Inflammatory macrophage (primary cell): Measurements from ENCODE around the gene RNF111.
A peak's percentile ranks its signal among the peaks of the same experiment; 100 is the strongest.
"Not testable (repeated sequence)": the region's sequence is repeated elsewhere in the genome, so short reads cannot be mapped to it uniquely, and the experiment has no call there.

Experiments used
- DNase-seq, 2 donors: peaks; one replicate each; pipeline ENCODE4 v3.0.0-alpha.2; 2020 to 2022
- total RNA-seq, 18 experiments: gene quantifications; one replicate each; lab custom pipeline; 2026; ENCODE audit warnings: mixed read lengths in 6 of 18, inconsistent platforms in 2 of 18; lab: John Stamatoyannopoulos, UW

RNF111 gene
- total RNA-seq: 22.5 to 95.7 (median 42.0) reads per million in 18 experiments

DNA sequence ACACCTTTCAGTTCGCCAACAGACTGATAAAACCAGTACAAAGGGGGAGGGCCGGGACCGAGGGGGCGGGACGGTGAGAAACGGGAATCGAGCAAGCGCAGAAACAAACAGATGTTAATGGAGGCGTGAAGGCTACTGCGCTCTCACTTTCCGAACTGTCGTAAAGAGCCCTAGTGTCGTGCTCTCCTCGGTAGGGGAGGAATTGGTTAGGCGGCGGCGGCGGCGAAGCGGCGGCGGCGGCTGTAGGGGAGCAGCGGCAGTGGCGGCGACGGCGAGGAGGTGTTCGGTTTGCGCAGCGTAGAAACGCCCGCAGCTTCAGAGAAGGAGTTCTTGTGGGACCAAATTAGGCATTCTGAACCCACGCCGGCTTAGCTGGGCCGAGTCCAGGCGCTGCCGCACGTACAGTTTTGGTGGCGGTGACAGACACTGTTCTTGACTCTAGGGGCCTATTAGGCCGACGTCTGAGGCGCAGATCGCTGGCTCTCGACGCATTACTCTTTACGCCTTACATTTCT is at the start of gene RNF111:
RNF111 (plus strand) TSS at position 173 of the 515 bp plus-strand sequence. CDS start 43,160 bp downstream, outside the sequence.
- DNase-seq: peak; percentile 96

DNA sequence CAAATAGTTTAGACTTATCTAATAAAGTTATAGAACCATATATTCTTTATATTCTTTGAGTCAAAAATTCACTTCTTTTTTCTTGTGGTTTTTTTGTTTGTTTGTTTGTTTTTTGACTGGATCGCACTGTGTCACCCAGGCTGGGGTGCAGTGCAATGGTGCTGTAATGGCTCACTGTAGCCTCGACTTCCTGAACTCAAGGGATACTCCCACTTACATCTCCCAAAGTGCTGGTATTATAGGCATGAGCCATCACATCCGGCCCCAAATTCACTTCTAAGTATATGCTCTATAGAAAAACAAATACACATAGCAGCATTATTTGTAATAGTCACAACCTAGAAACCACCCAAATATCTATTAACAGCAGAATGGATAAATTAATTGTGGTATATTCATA is 40.3 kb upstream of the RNF111 start:
- peak in 1 of 2 donors; percentile 26 for DNase-seq

DNA sequence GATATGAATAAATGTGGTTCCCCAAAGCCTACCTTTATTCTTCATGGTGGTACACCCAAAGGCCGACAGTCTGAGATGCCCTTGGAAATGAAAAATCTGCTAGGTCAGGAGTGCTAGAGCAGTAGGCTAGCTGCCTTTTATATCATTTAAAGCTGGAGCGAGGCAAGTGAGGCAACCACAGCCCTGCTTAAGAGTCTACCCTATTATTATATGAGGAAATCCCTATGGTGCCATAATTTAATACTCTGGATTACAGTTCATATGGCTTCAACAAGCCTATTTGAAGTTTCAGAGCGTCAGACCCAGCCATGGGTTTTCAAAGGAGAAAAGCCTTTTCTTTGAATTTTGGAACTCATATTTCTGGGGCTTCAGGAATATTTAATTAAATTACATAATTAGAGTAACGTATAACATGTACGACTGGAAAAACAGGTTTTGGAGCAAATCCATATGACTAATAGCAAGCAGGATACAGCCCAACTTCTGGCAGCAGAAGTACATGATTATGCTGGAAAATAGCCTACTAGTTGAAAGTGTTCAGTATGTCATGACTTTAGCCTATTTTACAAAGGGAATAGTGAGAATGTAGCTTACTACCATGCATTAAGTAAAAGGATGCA is 36.0 kb upstream of the RNF111 start:
- DNase-seq: no peak

DNA sequence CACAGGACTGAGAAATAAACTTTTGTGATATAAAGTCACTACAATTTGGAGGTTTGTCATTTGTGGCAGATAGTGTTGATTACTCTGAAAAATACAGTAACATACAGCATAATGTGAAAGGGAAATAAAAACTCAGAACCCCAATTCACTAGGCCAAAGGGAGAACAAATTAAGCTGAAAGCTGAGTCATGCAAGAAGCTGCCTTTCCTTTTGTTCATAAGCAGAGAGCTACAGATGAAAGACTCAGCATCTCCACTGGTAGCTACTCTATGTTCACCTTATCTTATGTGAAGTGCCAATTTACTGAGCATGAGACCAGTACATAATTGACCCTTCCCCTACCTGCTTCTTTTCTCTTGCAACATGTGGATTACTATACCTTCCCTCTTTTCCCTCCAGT is 34.7 kb upstream of the RNF111 start:
- no peak for DNase-seq

DNA sequence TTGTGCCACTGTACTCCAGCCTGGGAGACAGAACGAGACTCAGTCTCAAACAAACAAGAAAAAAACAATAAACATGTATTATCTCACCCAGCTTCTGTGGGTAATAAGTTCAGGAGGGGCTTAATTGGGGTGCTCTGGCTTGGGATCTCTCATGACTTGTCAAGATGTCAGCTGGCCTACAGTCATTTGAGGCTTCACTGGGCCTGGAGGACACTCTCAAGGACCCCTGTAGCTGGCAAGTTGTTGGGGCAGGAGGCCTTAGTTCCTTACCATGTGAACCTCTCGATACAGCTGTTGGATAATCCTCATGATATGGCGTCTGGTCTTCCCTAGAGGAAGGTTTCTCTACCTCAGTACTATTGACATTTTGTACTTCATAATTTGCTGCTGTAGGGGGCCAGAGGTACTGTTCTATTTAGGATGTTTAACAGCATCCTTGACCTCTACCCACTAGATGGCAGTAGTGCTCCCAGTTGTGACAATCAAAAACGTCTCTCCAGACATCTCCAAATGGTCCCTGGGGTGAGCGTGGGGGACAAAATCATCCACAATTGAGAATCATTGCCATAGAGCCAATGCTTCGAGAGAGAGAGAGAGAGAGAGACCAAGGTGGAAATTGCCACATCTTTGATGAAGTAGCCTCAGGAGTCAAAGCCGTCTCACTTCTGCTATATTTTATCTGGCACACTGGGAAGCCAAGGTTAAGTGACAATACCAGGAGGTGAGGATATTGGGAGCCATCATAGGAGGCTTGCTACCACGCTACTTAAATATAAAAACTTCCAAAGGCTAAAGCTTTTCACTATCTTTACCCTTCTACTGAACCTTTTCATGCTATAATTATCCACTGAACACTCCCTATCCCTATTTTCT is 30.1 kb upstream of the RNF111 start:
- DNase-seq: peak; percentile 75

DNA sequence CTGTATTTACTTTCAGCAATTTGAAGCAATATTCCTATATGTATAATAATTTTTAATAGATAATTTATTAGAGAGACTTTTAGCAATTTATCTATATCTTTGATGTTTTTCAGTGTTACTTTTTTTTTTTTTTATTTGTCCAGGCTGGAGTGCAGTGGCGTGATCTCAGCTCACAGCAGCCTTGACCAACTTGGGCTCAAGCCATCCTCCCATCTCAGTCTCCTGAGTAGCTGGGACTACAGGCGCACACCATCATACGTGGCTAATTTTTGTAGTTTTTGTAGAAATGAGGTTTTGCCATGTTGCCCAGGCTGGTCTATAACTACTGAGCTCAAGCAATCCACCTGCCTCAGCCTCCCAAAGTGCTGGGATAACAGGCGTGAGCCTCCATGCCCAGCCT is 28.7 kb upstream of the RNF111 start:
- no peak for DNase-seq

DNA sequence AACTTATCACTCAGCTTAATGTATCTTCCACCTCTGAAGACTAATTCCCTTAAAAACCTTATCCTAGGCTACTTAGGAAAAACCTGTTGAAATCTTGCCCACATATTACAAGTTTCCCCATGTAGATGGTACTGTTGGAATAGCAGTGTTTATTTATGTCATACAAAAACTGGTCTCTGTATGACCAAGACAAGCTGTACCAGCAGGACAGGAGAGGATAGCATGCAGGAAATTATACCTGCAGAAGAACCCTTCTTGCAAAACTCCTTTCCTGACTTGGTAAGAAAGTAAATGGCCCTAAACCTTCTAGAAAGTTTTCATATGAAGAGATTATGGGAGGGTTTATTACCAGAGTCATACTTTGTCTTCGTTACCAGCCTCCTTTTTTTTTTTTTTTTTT is 25.3 kb upstream of the RNF111 start:
- no peak for DNase-seq

DNA sequence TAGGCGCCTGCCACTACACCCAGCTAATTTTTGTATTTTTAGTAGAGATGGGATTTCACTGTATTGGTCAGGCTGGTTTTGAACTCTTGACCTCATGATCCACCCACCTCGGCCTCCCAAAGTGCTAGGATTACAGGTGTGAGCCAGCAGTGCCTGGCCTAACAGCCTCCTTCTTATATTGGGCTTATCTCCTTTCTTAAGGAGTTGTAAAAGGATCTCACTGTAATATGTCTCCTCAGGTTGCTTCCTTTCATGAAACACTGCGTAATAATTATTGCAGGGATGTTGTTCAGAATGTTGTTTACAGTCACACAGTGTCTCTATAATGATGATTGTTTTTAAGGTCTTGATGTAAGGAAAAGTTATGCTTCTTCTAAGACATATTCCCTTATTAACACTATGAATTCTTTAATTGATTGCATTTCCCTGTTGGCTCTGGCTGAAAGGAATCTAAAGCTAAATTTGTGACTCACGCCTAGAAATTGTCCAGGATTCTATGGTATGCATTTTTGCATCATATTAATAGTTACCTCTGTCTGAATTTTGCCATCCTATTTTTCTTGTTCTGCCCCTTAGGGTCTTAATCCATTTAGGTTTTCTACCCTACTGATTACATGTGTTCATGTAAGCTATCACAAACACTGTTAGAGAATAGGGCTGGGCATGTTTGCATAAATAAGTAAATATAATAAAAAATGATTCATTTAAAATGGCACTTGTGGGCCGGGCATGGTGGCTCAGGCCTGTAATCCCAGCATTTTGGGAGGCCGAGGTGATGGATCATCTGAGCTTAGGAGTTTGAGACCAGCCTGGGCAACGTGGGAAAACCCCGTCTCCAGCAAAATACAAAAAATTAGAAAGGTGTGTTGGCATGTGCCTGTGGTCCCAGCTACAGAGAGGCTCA is 24.5 kb upstream of the RNF111 start:
- DNase-seq: no peak

DNA sequence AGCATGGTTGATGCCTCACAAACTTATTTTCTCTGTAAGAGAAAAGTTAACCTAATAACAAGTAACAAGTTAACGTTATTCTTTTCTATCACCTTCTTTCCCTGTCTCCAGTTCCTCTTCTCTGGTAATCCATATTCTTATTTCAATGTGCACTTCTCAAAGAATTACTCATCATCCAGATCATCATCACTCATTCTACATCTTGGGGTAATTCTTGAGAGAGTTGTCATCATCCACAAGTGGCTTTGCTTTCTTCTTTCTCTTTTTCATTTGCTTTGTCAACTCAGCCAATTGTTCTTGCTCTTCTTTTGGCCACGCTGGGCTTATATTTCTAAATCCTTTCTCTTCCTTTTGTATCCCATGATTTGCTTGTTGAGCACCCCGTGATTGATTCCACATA is 20.8 kb upstream of the RNF111 start:
- DNase-seq: no peak

DNA sequence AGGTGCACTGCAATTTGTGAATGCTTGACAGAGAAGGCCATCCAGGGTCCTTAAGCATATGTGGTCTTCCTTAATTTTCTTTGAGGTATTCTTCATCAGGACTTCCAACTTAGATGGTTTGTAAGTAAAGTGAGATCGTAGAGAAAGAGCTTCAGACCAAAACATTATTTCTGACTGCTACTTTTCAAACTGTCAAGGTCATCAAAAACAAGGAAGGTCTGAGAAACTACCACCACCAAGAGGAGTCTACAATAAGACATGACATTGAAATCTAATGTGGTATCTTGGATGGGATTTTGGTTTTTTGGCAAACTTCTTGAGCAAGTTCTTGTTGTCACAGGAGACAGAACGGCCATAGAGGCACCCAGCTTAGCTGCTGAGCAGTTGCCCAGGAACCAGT is 20.0 kb upstream of the RNF111 start:
- DNase-seq: no peak

DNA sequence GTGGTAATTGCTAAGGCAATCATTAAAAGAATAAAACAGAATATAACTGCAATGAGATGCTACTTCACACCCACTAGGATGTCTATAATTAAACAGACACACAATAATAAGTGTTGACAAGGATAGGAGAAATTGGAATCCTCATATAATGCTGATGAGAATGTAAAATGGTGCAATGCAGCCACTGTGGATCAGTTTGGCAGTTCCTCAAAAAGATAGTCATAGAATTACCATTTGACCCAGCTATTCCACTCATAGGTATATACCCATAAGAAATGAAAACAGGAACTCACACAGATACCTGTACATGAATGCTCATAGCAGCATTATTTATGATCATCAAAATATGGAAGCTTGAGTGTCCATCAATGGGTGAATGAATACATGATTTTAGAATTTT is 9.6 kb upstream of the RNF111 start:
- DNase-seq: peak; percentile 40 to 51

DNA sequence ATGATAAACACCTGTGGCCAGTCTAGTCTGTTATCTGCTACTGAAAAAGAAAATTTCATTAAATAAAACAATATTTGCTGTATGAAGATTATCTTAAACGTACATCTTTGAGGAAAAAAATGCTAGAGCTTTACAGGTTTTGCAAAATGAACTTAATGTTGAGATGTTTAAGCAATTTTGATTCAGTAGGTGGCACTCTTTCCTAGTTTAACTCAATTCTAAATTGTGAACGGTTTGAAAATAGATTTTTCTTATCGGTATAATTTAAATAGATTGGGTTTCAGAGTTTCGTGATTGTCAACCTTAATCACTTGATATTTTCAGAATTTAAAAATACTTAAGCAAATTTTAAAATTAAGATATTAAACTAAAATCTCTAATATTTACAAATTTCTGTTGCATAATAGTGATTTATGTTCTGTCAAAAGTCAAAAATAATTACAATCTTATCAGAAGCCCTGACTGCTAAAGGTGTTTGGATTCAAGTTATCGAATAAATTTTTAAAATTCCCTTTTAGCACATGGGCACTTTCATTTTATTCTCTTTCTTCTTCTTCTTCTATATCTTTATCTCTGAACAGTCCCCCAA is 7.0 kb upstream of the RNF111 start:
- DNase-seq: peak in 1 of 2 donors; percentile 74

DNA sequence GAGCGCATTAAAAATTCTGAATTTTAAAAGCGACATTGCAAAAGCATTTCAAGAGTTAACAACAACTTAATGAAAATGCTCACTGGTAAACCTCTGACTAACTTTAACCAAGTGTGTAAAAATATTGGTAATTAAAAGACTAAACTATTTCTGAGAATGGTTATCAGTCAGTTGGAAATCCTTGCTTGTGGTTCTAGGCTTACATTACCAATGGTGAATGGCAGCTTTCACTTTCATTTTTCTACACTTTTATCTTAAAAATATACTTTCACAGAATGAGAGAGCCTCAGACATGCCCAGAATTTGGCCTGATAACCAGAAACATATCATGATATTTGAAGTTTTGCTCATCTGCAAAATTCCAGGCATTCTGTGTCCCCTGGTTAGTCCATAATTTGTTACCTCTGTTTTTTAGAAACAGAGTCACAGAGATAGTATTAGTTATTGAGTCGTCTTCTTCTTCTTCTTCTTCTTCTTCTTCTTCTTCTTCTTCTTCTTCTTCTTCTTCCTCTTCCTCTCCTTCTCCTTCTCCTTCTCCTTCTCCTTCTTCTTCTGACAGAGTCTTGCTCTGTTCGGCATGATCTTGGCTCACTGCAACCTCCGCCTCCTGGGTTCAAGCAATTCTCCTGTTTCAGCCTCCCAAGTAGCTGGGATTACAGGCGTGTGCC is 5.5 kb upstream of the RNF111 start:
- DNase-seq: no peak

DNA sequence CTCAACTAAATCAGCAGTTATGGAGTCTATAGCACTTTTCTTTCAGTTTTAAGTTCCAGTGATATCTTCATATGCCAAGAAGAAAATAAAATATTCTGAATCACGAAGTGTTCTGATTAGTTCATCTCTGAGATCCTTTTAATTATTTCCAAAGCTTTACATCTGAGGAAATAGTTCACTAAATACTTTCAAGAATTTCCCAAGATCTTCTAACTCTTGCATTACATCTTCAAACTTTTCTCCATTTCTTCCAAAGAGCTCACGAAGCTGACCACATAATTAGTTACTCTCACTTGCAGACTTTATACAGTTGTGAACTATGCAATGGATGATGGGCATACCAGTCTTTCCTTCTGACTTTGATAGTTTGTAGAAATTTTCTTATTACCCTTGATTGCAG is 4.2 kb upstream of the RNF111 start:
- peak in 1 of 2 donors; percentile 71 for DNase-seq

DNA sequence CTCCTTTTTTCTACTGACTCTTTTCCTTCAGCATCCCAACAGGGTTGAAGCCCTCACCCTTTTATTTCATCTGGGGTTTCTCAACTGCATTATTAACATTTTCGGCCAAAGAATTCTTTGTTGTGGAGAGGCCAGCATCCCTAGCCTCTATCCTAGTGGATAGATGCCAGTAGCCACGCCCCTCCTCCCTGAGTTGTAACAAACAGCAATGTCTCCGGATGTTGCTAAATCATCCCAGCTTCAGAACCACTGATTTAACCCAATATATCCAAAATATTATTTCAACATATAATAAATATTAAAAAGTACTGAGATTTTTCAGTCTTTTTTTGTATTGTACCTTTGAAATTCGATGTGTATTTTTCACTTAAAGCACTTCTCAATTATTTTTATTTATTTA is 2.0 kb upstream of the RNF111 start:
- no peak for DNase-seq

DNA sequence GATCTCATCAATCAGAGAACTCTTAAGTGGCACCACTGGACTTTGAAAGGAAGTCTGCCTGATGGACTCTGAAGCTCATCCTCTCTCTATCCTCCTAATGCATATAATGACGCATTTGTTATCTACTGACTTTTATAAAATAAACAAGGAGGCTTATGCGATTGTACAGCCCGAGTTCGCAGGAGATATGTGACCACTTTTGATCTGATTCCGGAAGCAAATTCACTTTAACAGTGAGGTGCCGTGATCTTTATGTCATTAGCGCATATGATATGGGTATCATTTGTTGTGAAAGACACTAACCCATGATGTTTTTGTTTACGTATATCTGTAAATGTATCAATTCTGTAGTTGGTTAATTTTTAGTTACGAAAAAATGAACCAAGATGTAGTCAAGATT is 427 bp upstream of the RNF111 start:
- no peak for DNase-seq

DNA sequence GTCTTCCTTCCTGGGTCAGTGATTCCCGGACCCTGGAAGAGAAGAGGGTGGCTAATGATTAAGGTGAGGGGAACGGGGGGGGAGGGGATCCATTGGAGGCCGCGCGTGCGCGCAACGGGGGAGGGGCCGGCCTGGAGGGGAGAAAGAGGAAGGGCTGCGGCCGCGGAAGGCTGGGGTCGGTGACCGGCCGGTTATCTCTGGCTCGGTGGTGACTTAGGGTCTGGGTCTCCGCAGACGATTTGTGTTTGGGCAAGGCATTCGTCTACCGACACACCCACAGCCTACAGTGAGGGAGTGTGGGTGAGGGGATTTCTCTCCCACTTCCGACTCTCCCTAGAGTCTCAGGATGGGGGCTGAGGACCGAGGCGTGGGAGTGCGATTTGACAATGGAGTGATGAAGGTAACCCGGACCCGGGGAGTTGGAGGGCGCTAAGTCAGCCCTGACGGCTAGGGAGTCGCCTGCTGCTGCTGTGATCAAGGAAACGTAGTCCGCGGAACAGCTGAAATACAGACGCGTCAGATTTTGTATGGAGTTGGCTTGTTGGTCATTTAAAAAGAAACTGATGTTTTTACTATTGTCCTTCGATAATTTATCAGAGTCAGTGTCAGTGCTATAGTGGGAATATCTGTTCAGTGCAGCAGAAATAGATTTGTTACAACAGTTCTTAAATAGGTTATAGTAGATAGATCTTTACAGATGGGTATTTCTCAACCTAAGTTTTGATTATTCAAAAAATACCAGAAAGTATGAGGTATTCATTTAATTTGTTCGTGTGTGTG is 733 bp downstream of the RNF111 start:
- peak; percentile 67 to 72 for DNase-seq

DNA sequence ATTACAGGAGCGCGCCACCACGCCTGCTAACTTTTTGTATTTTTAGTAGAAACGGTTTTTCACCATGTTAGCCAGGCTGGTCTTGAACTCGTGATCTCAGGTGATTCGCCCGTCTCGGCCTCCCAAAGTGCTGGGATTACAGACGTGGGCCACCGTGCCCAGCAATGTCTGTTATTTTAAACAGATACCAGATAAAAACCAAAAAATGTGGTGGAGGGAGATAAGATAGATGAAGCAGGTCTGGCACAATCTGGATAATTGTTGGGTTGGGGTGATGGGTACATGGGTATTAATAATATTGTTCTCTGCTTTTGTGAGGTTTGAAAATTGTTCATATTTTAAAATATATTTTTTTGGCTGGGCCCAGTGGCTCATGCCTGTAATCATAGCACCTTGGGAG is 4.7 kb downstream of the RNF111 start:
- DNase-seq: no peak

DNA sequence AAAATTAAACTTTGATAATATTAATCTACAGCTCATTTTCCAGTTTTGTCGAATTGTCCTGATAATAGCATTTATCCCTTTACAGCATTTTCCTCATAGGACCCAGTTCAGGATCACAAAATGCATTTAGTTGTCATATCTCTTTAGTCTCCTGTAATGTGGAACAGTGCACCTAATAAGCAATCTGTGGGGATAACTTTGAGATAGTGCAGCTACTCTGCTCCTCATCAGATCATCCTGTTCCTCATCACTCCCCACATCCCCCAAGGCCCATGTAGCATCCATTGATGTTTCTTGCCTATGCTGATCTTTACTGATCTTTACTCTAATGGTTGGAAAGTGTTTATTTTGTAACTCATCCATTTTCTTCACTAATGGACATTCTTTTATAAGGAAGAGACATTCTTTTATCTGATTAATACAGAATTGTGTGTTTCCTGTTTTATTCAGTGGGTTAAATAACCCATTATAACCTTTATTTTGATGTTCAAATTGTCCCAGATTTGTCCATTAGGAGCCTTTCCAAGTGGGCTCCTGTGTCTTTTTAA is 7.5 kb downstream of the RNF111 start:
- no peak for DNase-seq

DNA sequence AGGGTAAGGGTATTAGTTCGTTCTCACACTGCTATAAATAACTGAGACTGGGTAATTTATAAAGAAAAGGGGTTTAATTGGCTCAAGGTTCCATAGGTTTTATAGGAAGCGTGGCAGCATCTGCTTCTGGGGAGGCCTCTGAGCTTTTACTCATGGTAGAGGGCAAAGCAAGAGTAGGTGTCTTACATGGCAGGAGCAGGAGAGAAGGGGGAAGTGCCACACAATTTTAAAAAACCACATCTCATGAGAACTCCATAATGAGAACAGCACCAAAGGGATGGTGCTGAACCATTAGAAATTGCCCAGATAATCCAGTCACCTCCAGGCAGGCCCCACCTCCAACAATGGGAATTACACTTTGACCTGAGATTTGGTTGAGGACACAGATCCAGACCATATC is 12.2 kb downstream of the RNF111 start:
- DNase-seq: peak; percentile 25 to 38

DNA sequence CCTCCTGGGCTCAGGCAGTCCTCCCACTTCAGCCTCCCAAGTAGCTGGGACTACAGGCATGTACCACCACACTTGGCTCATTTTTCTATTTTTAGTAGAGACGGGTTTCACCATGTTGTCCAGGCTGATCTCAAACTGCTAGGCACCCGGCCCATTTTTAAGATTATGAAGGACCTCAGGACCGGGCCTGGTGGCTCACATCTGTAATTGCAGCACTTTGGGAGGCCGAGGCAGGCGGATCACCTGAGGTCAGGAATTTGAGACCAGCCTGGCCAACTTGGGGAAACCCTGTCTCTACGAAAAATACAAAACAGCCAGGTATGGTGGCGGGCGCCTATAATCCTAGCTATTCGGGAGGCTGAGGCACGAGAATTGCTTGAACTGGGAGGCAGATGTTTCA is 12.8 kb downstream of the RNF111 start:
- DNase-seq: not testable (repeated sequence)
